Measurements from ENCODE around the gene LILRA2.

GRCh38 chr19:54574051-54574450 is 461 bp downstream of the LILRA2 start:
- TF ChIP-seq, protein P1, sequence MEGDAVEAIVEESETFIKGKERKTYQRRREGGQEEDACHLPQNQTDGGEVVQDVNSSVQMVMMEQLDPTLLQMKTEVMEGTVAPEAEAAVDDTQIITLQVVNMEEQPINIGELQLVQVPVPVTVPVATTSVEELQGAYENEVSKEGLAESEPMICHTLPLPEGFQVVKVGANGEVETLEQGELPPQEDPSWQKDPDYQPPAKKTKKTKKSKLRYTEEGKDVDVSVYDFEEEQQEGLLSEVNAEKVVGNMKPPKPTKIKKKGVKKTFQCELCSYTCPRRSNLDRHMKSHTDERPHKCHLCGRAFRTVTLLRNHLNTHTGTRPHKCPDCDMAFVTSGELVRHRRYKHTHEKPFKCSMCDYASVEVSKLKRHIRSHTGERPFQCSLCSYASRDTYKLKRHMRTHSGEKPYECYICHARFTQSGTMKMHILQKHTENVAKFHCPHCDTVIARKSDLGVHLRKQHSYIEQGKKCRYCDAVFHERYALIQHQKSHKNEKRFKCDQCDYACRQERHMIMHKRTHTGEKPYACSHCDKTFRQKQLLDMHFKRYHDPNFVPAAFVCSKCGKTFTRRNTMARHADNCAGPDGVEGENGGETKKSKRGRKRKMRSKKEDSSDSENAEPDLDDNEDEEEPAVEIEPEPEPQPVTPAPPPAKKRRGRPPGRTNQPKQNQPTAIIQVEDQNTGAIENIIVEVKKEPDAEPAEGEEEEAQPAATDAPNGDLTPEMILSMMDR (IDR thresholded peaks at IDR 0.05) = no peak
- no peak for TF ChIP-seq POLR2AphosphoS5 (IDR thresholded peaks at IDR 0.05)

Data from prostate gland (tissue), 2 donors.